B cell (primary cell): ENCODE results near the gene ARHGEF39.

Experiments used
- EZH2 ChIP-seq: IDR thresholded peaks from 2 replicates; pipeline ENCODE4 v1.6.1; 2012; ENCODE audit warnings: borderline replicate concordance, low read depth, mild to moderate bottlenecking, moderate library complexity, low read length; ENCODE audit not compliant: insufficient read depth, poor library complexity, severe bottlenecking
- TF ChIP-seq, protein P1 (sequence below): fragments of 200-600 bp; IDR thresholded peaks from one replicate; pipeline ENCODE4 v1.8.0; 2022; ENCODE audit warnings: antibody characterized with exemption, mild to moderate bottlenecking

DNA sequence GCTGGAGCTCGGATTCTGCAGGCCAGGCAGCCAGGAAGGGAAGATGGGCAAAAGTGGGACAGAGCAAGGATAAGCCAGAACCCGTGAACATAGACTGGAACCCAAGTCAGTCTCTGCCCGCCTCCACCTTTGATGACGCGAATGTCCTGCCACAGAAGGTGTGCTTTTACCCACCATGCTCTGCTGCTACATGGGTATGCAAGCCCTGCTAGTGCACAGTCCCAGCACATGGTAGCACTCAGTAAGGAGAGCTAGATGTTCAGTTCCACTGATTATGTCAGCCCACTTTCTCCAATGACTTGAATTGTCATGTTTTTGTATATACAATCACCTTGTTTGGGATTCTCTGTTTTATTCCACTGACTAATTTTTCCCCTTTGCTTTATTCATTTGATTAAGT, 35.4 kb downstream of the ARHGEF39 start:
- TF ChIP-seq, protein P1, sequence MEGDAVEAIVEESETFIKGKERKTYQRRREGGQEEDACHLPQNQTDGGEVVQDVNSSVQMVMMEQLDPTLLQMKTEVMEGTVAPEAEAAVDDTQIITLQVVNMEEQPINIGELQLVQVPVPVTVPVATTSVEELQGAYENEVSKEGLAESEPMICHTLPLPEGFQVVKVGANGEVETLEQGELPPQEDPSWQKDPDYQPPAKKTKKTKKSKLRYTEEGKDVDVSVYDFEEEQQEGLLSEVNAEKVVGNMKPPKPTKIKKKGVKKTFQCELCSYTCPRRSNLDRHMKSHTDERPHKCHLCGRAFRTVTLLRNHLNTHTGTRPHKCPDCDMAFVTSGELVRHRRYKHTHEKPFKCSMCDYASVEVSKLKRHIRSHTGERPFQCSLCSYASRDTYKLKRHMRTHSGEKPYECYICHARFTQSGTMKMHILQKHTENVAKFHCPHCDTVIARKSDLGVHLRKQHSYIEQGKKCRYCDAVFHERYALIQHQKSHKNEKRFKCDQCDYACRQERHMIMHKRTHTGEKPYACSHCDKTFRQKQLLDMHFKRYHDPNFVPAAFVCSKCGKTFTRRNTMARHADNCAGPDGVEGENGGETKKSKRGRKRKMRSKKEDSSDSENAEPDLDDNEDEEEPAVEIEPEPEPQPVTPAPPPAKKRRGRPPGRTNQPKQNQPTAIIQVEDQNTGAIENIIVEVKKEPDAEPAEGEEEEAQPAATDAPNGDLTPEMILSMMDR, result no peak
- TF ChIP-seq EZH2, result no peak
